H9 (cell line): ENCODE data around the gene CRHBP. TPM values are rescaled to one million over a fixed set of nuclear protein-coding genes. Genes with fewer than 3 reads are reported as not detected.

Source experiments
- DNase-seq: peaks from one replicate; pipeline ENCODE4 v3.0.0-alpha.2; 2017
- H2AFZ ChIP-seq: one replicate; pipeline ENCODE4 v1.6.1; 2013; ENCODE audit warnings: mild to moderate bottlenecking, low read length, control low read depth, moderate library complexity
- H2AK5ac ChIP-seq: 2 replicates; pipeline ENCODE4 v1.6.1; 2013; ENCODE audit warnings: low read length, control low read depth, mixed read lengths; ENCODE audit not compliant: insufficient read length
- H2BK120ac ChIP-seq: one replicate; pipeline ENCODE4 v1.6.1; 2013; ENCODE audit warnings: low read depth, mild to moderate bottlenecking, low read length, control low read depth, inconsistent platforms; ENCODE audit not compliant: poor library complexity, severe bottlenecking
- H2BK12ac ChIP-seq: 2 replicates; pipeline ENCODE4 v1.6.1; 2013; ENCODE audit warnings: low read length, control low read depth, mixed read lengths, low read depth; ENCODE audit not compliant: insufficient read length
- H2BK15ac ChIP-seq: 2 replicates; pipeline ENCODE4 v1.6.1; 2013; ENCODE audit warnings: low read depth, low read length, control low read depth
- H2BK20ac ChIP-seq: one replicate; pipeline ENCODE4 v1.6.1; 2013; ENCODE audit warnings: low read depth, mild to moderate bottlenecking, low read length, control low read depth, inconsistent platforms; ENCODE audit not compliant: poor library complexity, severe bottlenecking
- H2BK5ac ChIP-seq: 2 replicates; pipeline ENCODE4 v1.6.1; 2013; ENCODE audit warnings: low read length, control low read depth, mixed read lengths; ENCODE audit not compliant: insufficient read length
- H3K14ac ChIP-seq: 2 replicates; pipeline ENCODE4 v1.6.1; 2013; ENCODE audit warnings: low read length, control low read depth; ENCODE audit not compliant: insufficient read depth
- H3K18ac ChIP-seq: 2 replicates; pipeline ENCODE4 v1.6.1; 2013; ENCODE audit warnings: low read depth, mild to moderate bottlenecking, mixed read lengths, low read length, control low read depth; ENCODE audit not compliant: insufficient read length
- H3K23ac ChIP-seq: 2 replicates; pipeline ENCODE4 v1.6.1; 2013; ENCODE audit warnings: low read length, control low read depth, mixed read lengths, low read depth; ENCODE audit not compliant: insufficient read length
- H3K23me2 ChIP-seq: 2 replicates; pipeline ENCODE4 v1.6.1; 2013; ENCODE audit warnings: low read depth, mild to moderate bottlenecking, mixed read lengths, low read length, control low read depth; ENCODE audit not compliant: insufficient read length, poor library complexity, severe bottlenecking
- H3K27ac ChIP-seq: 2 replicates; pipeline ENCODE4 v1.5.1; 2013; ENCODE audit warnings: low read length, control low read depth, mixed read lengths, low read depth; ENCODE audit not compliant: insufficient read length
- H3K27me3 ChIP-seq: 2 replicates; pipeline ENCODE4 v1.6.1; 2013; ENCODE audit warnings: low read length, control low read depth, inconsistent platforms; ENCODE audit not compliant: insufficient read depth
- H3K4ac ChIP-seq: 2 replicates; pipeline ENCODE4 v1.6.1; 2013; ENCODE audit warnings: low read depth, mild to moderate bottlenecking, control low read depth, inconsistent platforms, low read length, moderate library complexity
- H3K4me1 ChIP-seq: 2 replicates; pipeline ENCODE4 v1.6.1; 2013; ENCODE audit warnings: low read length, control low read depth, inconsistent platforms; ENCODE audit not compliant: insufficient read depth
- H3K4me2 ChIP-seq: 2 replicates; pipeline ENCODE4 v1.6.1; 2013; ENCODE audit warnings: low read length, control low read depth, mixed read lengths; ENCODE audit not compliant: insufficient read length, insufficient read depth
- H3K56ac ChIP-seq: 2 replicates; pipeline ENCODE4 v1.6.1; 2013; ENCODE audit warnings: low read depth, mild to moderate bottlenecking, mixed read lengths, low read length, control low read depth; ENCODE audit not compliant: insufficient read length
- H3K79me1 ChIP-seq: 2 replicates; pipeline ENCODE4 v1.6.1; 2013; ENCODE audit warnings: low read depth, mild to moderate bottlenecking, moderate library complexity, low read length, control low read depth, inconsistent platforms; ENCODE audit not compliant: insufficient read depth, poor library complexity, severe bottlenecking
- H3K79me2 ChIP-seq: 2 replicates; pipeline ENCODE4 v1.6.1; 2013; ENCODE audit warnings: low read length, control low read depth, inconsistent platforms; ENCODE audit not compliant: insufficient read depth
- H3K9ac ChIP-seq: 2 replicates; pipeline ENCODE4 v1.6.1; 2013; ENCODE audit warnings: low read length, control low read depth, mixed read lengths; ENCODE audit not compliant: insufficient read length; ENCODE audit errors: extremely low read depth
- H3K9me3 ChIP-seq: one replicate; pipeline ENCODE4 v1.6.1; 2013; ENCODE audit warnings: low read depth, low read length, inconsistent platforms; ENCODE audit not compliant: control insufficient read depth
- H3T11ph ChIP-seq: one replicate; pipeline ENCODE4 v1.6.1; 2013; ENCODE audit warnings: mild to moderate bottlenecking, low read length, control low read depth, inconsistent platforms
- H4K20me1 ChIP-seq: one replicate; pipeline ENCODE4 v1.6.1; 2013; ENCODE audit not compliant: control insufficient read depth, insufficient read length, insufficient read depth
- H4K5ac ChIP-seq: 2 replicates; pipeline ENCODE4 v1.6.1; 2013; ENCODE audit warnings: low read depth, mild to moderate bottlenecking, mixed read lengths, low read length, control low read depth; ENCODE audit not compliant: insufficient read length
- H4K8ac ChIP-seq: replicated peaks from 2 replicates; pipeline ENCODE4 v1.6.1; 2013; ENCODE audit warnings: low read length, control low read depth, mixed read lengths, low read depth; ENCODE audit not compliant: insufficient read length
- H4K91ac ChIP-seq: 2 replicates; pipeline ENCODE4 v1.6.1; 2013; ENCODE audit warnings: low read depth, mild to moderate bottlenecking, moderate library complexity, mixed read lengths, low read length, control low read depth; ENCODE audit not compliant: insufficient read length
- H3K27ac Mint-ChIP-seq, 3 experiments: 2 replicates in 2 of 3; 3 replicates in 1 of 3; pipeline ENCODE4 v1.8.0; 2020 to 2021; ENCODE audit warnings: mixed read lengths in 3 of 3, mild to moderate bottlenecking in 1 of 3, moderate library complexity in 1 of 3
- H3K27me3 Mint-ChIP-seq: 2 replicates; pipeline ENCODE4 v1.8.0; 2021; ENCODE audit warnings: low read depth, mild to moderate bottlenecking, moderate library complexity, mixed read lengths
- H3K36me3 Mint-ChIP-seq, 3 experiments: 2 replicates in 2 of 3; 3 replicates in 1 of 3; pipeline ENCODE4 v1.8.0; 2020 to 2021; ENCODE audit warnings: low read depth in 3 of 3, mixed read lengths in 3 of 3; ENCODE audit not compliant: insufficient read depth in 1 of 3
- H3K4me1 Mint-ChIP-seq, 2 experiments: 2 replicates each; pipeline ENCODE4 v1.8.0; 2020; ENCODE audit warnings: mixed read lengths in 2 of 2
- H3K4me3 Mint-ChIP-seq, 2 experiments: 2 replicates in 1 of 2; 3 replicates in 1 of 2; pipeline ENCODE4 v1.8.0; 2020 to 2021; ENCODE audit warnings: mild to moderate bottlenecking in 2 of 2, mixed read lengths in 2 of 2, moderate library complexity in 1 of 2
- H3K9me3 Mint-ChIP-seq, 2 experiments: 2 replicates in 1 of 2; 3 replicates in 1 of 2; pipeline ENCODE4 v1.8.0; 2020; ENCODE audit warnings: mild to moderate bottlenecking in 2 of 2, mixed read lengths in 2 of 2, moderate library complexity in 1 of 2
- WGBS: extraction: QIAGEN DNeasy Blood & Tissue Kit; methylation state at CpG from one replicate; pipeline ENCODE4 v1.1.7; 2013; ENCODE audit warnings: missing lambda C conversion rate, low lambda C conversion rate, mixed read lengths; ENCODE audit not compliant: insufficient read length; ENCODE audit errors: extremely low coverage; 5-methylcytosine and 5-hydroxymethylcytosine counted together
- total RNA-seq: library from RNA; stranded (reverse); gene quantifications from 2 replicates; pipeline ENCODE4 v1.2.1, GENCODE V29; 2021
- TF ChIP-seq, protein P1 (sequence below): fragments of 200-600 bp; sonication (generic); conservative IDR thresholded peaks from 3 replicates; pipeline ENCODE4 v1.8.0; 2021; ENCODE audit warnings: antibody characterized with exemption, mild to moderate bottlenecking

The CRHBP gene
- total RNA-seq, 1 experiment from 2014 or later: not detected

DNA sequence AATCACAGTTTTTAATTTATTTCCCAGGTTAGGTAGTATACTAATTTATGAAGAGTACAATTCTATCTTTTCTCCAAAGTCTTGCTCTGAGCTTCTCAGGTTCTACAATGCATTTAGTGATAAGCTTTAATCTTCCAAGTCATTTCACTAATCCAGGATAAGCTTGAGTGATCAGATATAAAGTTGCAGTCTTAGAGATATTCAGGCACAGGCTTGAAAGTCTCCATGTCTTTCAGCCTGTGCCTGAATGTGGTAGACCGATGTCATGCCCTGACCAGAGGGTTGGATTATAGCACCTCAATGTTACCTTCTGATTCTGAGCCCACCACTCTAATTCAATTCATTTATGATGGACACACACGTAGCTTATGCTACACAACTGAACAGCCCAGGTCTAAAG is 3.2 kb downstream of the CRHBP start:
- peaks cover 33% of the 10 kb centered on the region for H3K27me3 ChIP-seq
- H3K9me3 ChIP-seq: no peaks in the 10 kb centered on the region
- H3K79me2 ChIP-seq: no peaks in the 10 kb centered on the region
- no peak overlapping the region for H3K56ac ChIP-seq
- H2AK5ac ChIP-seq: no peak overlapping the region
- H3K14ac ChIP-seq: no peak overlapping the region
- no peak overlapping the region for H3K27ac ChIP-seq
- H2BK120ac ChIP-seq: no peak overlapping the region
- H3K23me2 ChIP-seq: peaks cover 14% of the 10 kb centered on the region
- no peak overlapping the region for H2AFZ ChIP-seq
- Mint-ChIP-seq H3K27me3 (peaks cover 58% of the 10 kb centered on the region), H3K36me3 (no peaks in the 10 kb centered on the region; a peak in 1 of 7 replicates), H3K9me3 (no peaks in the 10 kb centered on the region; a peak in 1 of 5 replicates), H3K27ac (no peak overlapping the region), H3K4me1 (peaks cover 16 to 18% of the 10 kb centered on the region in 2 experiments), H3K4me3 (no peak overlapping the region)
- no peak overlapping the region for H3K4me2 ChIP-seq
- no peak overlapping the region for H2BK5ac ChIP-seq
- no peak for DNase-seq
- TF ChIP-seq, protein P1, sequence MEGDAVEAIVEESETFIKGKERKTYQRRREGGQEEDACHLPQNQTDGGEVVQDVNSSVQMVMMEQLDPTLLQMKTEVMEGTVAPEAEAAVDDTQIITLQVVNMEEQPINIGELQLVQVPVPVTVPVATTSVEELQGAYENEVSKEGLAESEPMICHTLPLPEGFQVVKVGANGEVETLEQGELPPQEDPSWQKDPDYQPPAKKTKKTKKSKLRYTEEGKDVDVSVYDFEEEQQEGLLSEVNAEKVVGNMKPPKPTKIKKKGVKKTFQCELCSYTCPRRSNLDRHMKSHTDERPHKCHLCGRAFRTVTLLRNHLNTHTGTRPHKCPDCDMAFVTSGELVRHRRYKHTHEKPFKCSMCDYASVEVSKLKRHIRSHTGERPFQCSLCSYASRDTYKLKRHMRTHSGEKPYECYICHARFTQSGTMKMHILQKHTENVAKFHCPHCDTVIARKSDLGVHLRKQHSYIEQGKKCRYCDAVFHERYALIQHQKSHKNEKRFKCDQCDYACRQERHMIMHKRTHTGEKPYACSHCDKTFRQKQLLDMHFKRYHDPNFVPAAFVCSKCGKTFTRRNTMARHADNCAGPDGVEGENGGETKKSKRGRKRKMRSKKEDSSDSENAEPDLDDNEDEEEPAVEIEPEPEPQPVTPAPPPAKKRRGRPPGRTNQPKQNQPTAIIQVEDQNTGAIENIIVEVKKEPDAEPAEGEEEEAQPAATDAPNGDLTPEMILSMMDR: no peak
- no peak overlapping the region for H3K4ac ChIP-seq
- no peak overlapping the region for H3T11ph ChIP-seq
- no peak overlapping the region for H2BK20ac ChIP-seq
- H4K5ac ChIP-seq: no peak overlapping the region
- no CpG with 5 or more reads among the region's 2 CpGs for WGBS
- H3K4me1 ChIP-seq: peaks cover 5% of the 10 kb centered on the region; the same call in 1 of the 2 replicates
- no peak overlapping the region for H4K91ac ChIP-seq
- H4K8ac ChIP-seq: no peak overlapping the region
- no peaks in the 10 kb centered on the region for H4K20me1 ChIP-seq
- no peak overlapping the region for H3K23ac ChIP-seq
- no peak overlapping the region for H2BK15ac ChIP-seq
- no peak overlapping the region for H3K18ac ChIP-seq
- H3K79me1 ChIP-seq: no peaks in the 10 kb centered on the region
- no peak overlapping the region for H3K9ac ChIP-seq
- H2BK12ac ChIP-seq: no peak overlapping the region
